ENCODE measurements around the gene GTSF1L. TPM values are rescaled to one million over a fixed set of nuclear protein-coding genes. Genes with fewer than 3 reads are reported as not detected.

GTSF1L gene
- total RNA-seq, 1 experiment from 2014 or later, result not detected

- Histone ChIP-seq H3K9me2 (ENCODE audit: insufficient read depth) (no peaks in the 10 kb centered on the region), H3K4me3 (no peak overlapping the region), H3K4me1 (replicated peaks; ENCODE audit: insufficient read depth) (no peaks in the 10 kb centered on the region), H3K9me3 (ENCODE audit: insufficient read depth, low read depth) (no peaks in the 10 kb centered on the region), H3K27ac (no peak overlapping the region), H3K36me3 (ENCODE audit: low read depth) (no peaks in the 10 kb centered on the region), H3K79me2 (ENCODE audit: low read depth) (no peaks in the 10 kb centered on the region), H3K27me3 (ENCODE audit: insufficient read depth, low read depth) (no peaks in the 10 kb centered on the region), H3F3A (ENCODE audit: insufficient read depth, low read depth) (no peaks in the 10 kb centered on the region), H4K20me1 (ENCODE audit: insufficient read depth) (no peaks in the 10 kb centered on the region), H2AFZ (no peak overlapping the region), H3K4me2 (no peak overlapping the region)
- no peak for TF ChIP-seq EZH2 (IDR thresholded peaks at IDR 0.05; ENCODE audit: low read depth)
- no peak for TF ChIP-seq CTCF (conservative IDR thresholded peaks at IDR 0.05)
- intact Hi-C loops (cut with micrococcal nuclease; ENCODE audit: unreplicated experiment), result no loop called here
- no TSS peak for BruUV-seq (replicated peaks)
- POLR2A ChIA-PET (ENCODE audit: unreplicated experiment), result no interaction called here
- CTCF ChIA-PET, result no interaction called here
- no peak for DNase-seq
Observed at GRCh38 chr20:43715511-43715910, 11.3 kb downstream of the GTSF1L start.

GRCh38 chr20:43715044-43715443, 11.8 kb downstream of the GTSF1L start:
- BruUV-seq (replicated peaks), result no TSS peak
- CTCF ChIA-PET, result no interaction called here
- intact Hi-C loops (cut with micrococcal nuclease; ENCODE audit: unreplicated experiment), result no loop called here
- Histone ChIP-seq H3K79me2 (ENCODE audit: low read depth) (no peaks in the 10 kb centered on the region), H3F3A (ENCODE audit: insufficient read depth, low read depth) (no peaks in the 10 kb centered on the region), H3K27me3 (ENCODE audit: insufficient read depth, low read depth) (no peaks in the 10 kb centered on the region), H3K4me3 (no peak overlapping the region), H3K4me2 (no peak overlapping the region), H3K36me3 (ENCODE audit: low read depth) (no peaks in the 10 kb centered on the region), H2AFZ (no peak overlapping the region), H4K20me1 (ENCODE audit: insufficient read depth) (no peaks in the 10 kb centered on the region), H3K9me2 (ENCODE audit: insufficient read depth) (no peaks in the 10 kb centered on the region), H3K4me1 (replicated peaks; ENCODE audit: insufficient read depth) (no peaks in the 10 kb centered on the region), H3K9me3 (ENCODE audit: insufficient read depth, low read depth) (no peaks in the 10 kb centered on the region), H3K27ac (no peak overlapping the region)
- TF ChIP-seq CTCF (conservative IDR thresholded peaks at IDR 0.05), result no peak
- no peak for TF ChIP-seq EZH2 (IDR thresholded peaks at IDR 0.05; ENCODE audit: low read depth)
- no peak for DNase-seq
- POLR2A ChIA-PET (ENCODE audit: unreplicated experiment), result no interaction called here

- no TSS peak for BruUV-seq (replicated peaks)
- POLR2A ChIA-PET (ENCODE audit: unreplicated experiment), result interaction anchor here (0.7 kb wide), 1 partner anchor 10 kb away, joined by 4 read pairs; no protein-coding TSS in a partner anchor
- no peak for DNase-seq
- Histone ChIP-seq H3K4me2 (no peak overlapping the region), H3K4me3 (no peak overlapping the region), H3K27ac (no peak overlapping the region), H4K20me1 (ENCODE audit: insufficient read depth) (no peaks in the 10 kb centered on the region), H3F3A (ENCODE audit: insufficient read depth, low read depth) (0 out of 2 replicates have a peak, but pooled peaks cover 7% of the 10 kb centered on the region), H3K79me2 (ENCODE audit: low read depth) (no peaks in the 10 kb centered on the region), H3K9me3 (ENCODE audit: insufficient read depth, low read depth) (no peaks in the 10 kb centered on the region), H3K4me1 (replicated peaks; ENCODE audit: insufficient read depth) (no peaks in the 10 kb centered on the region), H3K27me3 (ENCODE audit: insufficient read depth, low read depth) (no peaks in the 10 kb centered on the region), H3K36me3 (ENCODE audit: low read depth) (no peaks in the 10 kb centered on the region), H3K9me2 (ENCODE audit: insufficient read depth) (no peaks in the 10 kb centered on the region), H2AFZ (no peak overlapping the region)
- intact Hi-C loops (cut with micrococcal nuclease; ENCODE audit: unreplicated experiment), result no loop called here
- TF ChIP-seq EZH2 (IDR thresholded peaks at IDR 0.05; ENCODE audit: low read depth) (no peak), CTCF (conservative IDR thresholded peaks at IDR 0.05) (no peak)
- CTCF ChIA-PET, result no interaction called here
Observed at GRCh38 chr20:43711098-43711654, 15.6 kb downstream of the GTSF1L start.
